ENCODE measurements around the gene GCGR.

- TF ChIP-seq, protein P1, sequence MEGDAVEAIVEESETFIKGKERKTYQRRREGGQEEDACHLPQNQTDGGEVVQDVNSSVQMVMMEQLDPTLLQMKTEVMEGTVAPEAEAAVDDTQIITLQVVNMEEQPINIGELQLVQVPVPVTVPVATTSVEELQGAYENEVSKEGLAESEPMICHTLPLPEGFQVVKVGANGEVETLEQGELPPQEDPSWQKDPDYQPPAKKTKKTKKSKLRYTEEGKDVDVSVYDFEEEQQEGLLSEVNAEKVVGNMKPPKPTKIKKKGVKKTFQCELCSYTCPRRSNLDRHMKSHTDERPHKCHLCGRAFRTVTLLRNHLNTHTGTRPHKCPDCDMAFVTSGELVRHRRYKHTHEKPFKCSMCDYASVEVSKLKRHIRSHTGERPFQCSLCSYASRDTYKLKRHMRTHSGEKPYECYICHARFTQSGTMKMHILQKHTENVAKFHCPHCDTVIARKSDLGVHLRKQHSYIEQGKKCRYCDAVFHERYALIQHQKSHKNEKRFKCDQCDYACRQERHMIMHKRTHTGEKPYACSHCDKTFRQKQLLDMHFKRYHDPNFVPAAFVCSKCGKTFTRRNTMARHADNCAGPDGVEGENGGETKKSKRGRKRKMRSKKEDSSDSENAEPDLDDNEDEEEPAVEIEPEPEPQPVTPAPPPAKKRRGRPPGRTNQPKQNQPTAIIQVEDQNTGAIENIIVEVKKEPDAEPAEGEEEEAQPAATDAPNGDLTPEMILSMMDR (IDR thresholded peaks at IDR 0.05), result no peak
- no peak for TF ChIP-seq POLR2A (IDR thresholded peaks at IDR 0.05; ENCODE audit: low read length)
- no peak for TF ChIP-seq MAFK (IDR thresholded peaks at IDR 0.05; ENCODE audit: partially characterized antibody)
- TF ChIP-seq MAZ (IDR thresholded peaks at IDR 0.05; ENCODE audit: borderline replicate concordance, low read depth, low read length), result no peak
- no peak for TF ChIP-seq REST (IDR thresholded peaks at IDR 0.05)
- TF ChIP-seq, protein P2, sequence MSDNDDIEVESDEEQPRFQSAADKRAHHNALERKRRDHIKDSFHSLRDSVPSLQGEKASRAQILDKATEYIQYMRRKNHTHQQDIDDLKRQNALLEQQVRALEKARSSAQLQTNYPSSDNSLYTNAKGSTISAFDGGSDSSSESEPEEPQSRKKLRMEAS (IDR thresholded peaks at IDR 0.05), result no peak
- no peak for TF ChIP-seq RNF2 (IDR thresholded peaks at IDR 0.05; ENCODE audit: borderline replicate concordance, low read depth)
- no peak for TF ChIP-seq ESRRA (IDR thresholded peaks at IDR 0.05; ENCODE audit: borderline replicate concordance, low read length)
- TF ChIP-seq, protein P3, sequence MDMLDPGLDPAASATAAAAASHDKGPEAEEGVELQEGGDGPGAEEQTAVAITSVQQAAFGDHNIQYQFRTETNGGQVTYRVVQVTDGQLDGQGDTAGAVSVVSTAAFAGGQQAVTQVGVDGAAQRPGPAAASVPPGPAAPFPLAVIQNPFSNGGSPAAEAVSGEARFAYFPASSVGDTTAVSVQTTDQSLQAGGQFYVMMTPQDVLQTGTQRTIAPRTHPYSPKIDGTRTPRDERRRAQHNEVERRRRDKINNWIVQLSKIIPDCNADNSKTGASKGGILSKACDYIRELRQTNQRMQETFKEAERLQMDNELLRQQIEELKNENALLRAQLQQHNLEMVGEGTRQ (IDR thresholded peaks at IDR 0.05), result no peak
- TF ChIP-seq EP300 (IDR thresholded peaks at IDR 0.05), result no peak
- no peak for TF ChIP-seq SMC3 (IDR thresholded peaks at IDR 0.05)
- TF ChIP-seq CHD2 (IDR thresholded peaks at IDR 0.05; ENCODE audit: low read length, partially characterized antibody), result no peak
- no peak for TF ChIP-seq CBX2 (IDR thresholded peaks at IDR 0.05; ENCODE audit: borderline replicate concordance, low read depth)
- no peak for TF ChIP-seq NFE2L2 (conservative IDR thresholded peaks at IDR 0.05; ENCODE audit: low read length)
Observed at GRCh38 chr17:81814748-81815645, 11.0 kb downstream of the GCGR start.
